Activated naive CD4-positive, alpha-beta T cell treated with anti-CD3 and anti-CD28 coated beads for 36 hours (primary cell): ENCODE data around the gene HTR3C. TPM values are rescaled to one million over a fixed set of nuclear protein-coding genes. Genes with fewer than 3 reads are reported as not detected.

Experiments
- CTCF ChIA-PET: fragments of 350-600 bp; sonication (Branson Sonifier 250); formaldehyde crosslinking; loops from one replicate; lab custom pipeline; 2021; ENCODE audit warnings: antibody characterized with exemption; lab: Charles Lee
- DNase-seq: peaks from one replicate; pipeline ENCODE4 v3.0.0-alpha.2; 2020
- H3K27ac Mint-ChIP-seq: one replicate; pipeline ENCODE4 v1.8.0; 2021; ENCODE audit warnings: mild to moderate bottlenecking, mixed read lengths
- H3K27me3 Mint-ChIP-seq: one replicate; pipeline ENCODE4 v1.8.0; 2021; ENCODE audit warnings: low read depth, mixed read lengths
- H3K36me3 Mint-ChIP-seq: one replicate; pipeline ENCODE4 v1.8.0; 2021; ENCODE audit warnings: low read depth, mixed read lengths
- H3K4me1 Mint-ChIP-seq: one replicate; pipeline ENCODE4 v1.8.0; 2021; ENCODE audit warnings: low read depth, mixed read lengths
- H3K4me3 Mint-ChIP-seq: one replicate; pipeline ENCODE4 v1.8.0; 2021; ENCODE audit warnings: mild to moderate bottlenecking, moderate library complexity, mixed read lengths
- H3K9me3 Mint-ChIP-seq: one replicate; pipeline ENCODE4 v1.8.0; 2021; ENCODE audit warnings: mixed read lengths
- intact Hi-C: fragments of 100-400 bp; cut with micrococcal nuclease; formaldehyde crosslinking; loops from one replicate; pipeline ENCODE4 v1.15.1; 2023
- total RNA-seq, 2 experiments: library from RNA; stranded (reverse); gene quantifications; one replicate each; pipeline ENCODE4 v1.2.3, GENCODE V29; 2021

Gene HTR3C
- total RNA-seq, 2 experiments from 2014 or later: not detected

DNA sequence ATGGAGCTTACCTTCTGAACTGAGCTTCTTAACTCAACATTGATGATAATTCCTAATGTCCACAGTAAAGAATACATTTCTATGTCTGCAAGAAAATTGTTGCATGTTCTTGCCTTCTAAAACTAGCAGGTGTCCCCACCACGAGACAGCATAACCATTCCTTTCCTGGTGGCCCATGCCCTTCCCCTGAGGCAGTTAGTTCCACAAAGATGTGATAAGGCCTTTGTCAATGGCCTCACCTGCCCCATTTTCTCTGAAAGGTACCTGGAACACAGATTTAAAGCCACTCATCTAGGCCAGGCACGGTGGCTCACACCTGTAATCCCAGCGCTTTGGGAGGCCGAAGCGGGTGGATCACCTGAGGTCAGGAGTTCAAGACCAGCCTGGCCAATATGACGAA lies 23.1 kb downstream of the HTR3C start:
- H3K36me3 Mint-ChIP-seq: no peaks in the 10 kb centered on the region
- CTCF ChIA-PET: no interaction called here
- H3K9me3 Mint-ChIP-seq: peaks cover 3% of the 10 kb centered on the region
- DNase-seq: no peak
- H3K27me3 Mint-ChIP-seq: no peaks in the 10 kb centered on the region
- no peak overlapping the region for H3K27ac Mint-ChIP-seq
- no peaks in the 10 kb centered on the region for H3K4me1 Mint-ChIP-seq
- no peak overlapping the region for H3K4me3 Mint-ChIP-seq
- intact Hi-C loops: no loop called here

GRCh38 chr3:184077881-184078280 lies 25.0 kb downstream of the HTR3C start:
- Mint-ChIP-seq H3K27me3 (no peaks in the 10 kb centered on the region), H3K27ac (no peak overlapping the region), H3K36me3 (no peaks in the 10 kb centered on the region), H3K9me3 (no peaks in the 10 kb centered on the region), H3K4me3 (no peak overlapping the region), H3K4me1 (no peaks in the 10 kb centered on the region)
- CTCF ChIA-PET: no interaction called here
- intact Hi-C loops: no loop called here
- no peak for DNase-seq

DNA sequence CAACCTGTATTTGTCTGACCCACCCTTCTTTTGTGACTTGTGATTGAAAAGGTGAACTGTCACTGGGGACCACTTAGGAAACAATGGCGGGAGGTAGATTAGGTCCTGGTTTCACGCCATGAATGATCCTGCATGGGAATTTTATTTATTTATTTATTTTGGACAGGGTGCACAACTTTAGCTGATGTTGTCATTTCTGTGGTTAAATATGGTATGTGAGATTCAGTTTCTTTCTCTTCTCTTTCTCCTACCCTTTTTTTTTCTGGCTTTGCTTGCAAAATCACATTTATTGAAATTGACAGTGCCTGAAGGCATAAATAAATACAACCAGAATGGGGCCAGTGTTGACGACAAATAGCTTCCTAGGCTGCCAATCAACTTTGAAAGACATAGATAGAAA lies 26.0 kb downstream of the HTR3C start:
- no peaks in the 10 kb centered on the region for H3K4me1 Mint-ChIP-seq
- H3K4me3 Mint-ChIP-seq: no peak overlapping the region
- DNase-seq: no peak
- CTCF ChIA-PET: no interaction called here
- H3K27me3 Mint-ChIP-seq: no peaks in the 10 kb centered on the region
- no peak overlapping the region for H3K27ac Mint-ChIP-seq
- no peaks in the 10 kb centered on the region for H3K36me3 Mint-ChIP-seq
- H3K9me3 Mint-ChIP-seq: no peaks in the 10 kb centered on the region
- intact Hi-C loops: no loop called here

DNA sequence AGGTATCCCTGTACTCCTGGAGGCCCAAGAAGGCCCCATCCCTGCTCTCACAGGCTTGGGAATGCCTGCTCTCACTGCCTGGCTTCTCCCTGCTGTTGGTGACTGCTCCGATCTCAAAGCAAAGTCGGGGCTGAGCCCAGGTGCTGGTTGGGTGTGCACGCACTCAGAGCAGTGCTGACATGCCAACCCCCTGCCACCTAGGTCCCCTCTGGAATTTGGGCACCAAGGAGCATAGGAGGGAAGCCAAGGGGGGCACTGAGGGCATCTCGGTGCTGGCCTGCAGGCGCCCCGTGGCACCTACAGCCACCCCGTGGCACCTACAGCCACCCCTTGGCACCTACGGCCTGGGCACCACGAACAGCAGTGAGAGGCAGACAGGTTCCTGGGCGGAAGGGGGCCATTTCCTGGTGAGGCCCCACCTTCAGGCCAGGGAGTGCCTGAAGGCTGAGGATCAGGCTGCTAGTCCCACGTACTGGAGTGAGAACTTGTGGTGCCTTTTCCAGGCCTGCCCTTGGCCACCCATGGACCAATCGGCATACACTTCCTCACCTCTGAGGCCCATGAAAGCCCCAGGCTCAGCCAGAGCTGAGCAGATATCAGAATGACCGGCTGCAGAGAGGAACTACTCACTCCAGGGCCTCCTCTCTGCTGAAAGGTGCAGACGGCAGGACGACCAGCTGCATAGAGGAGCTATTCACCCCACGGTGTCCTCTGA lies 28.4 kb downstream of the HTR3C start:
- Mint-ChIP-seq H3K4me3 (no peak overlapping the region), H3K27me3 (no peaks in the 10 kb centered on the region), H3K36me3 (no peaks in the 10 kb centered on the region), H3K4me1 (peaks cover 7% of the 10 kb centered on the region), H3K9me3 (peaks cover 7% of the 10 kb centered on the region), H3K27ac (no peak overlapping the region)
- CTCF ChIA-PET: no interaction called here
- intact Hi-C loops: loop anchor here (5.0 kb wide), 1 partner anchor 39 kb away; no protein-coding TSS in a partner anchor
- DNase-seq: no peak

- H3K27me3 Mint-ChIP-seq: no peaks in the 10 kb centered on the region
- intact Hi-C loops: loop anchor here (5.0 kb wide), 1 partner anchor 40 kb away; no protein-coding TSS in a partner anchor
- CTCF ChIA-PET: no interaction called here
- no peak for DNase-seq
- H3K4me1 Mint-ChIP-seq: peaks cover 7% of the 10 kb centered on the region
- no peaks in the 10 kb centered on the region for H3K36me3 Mint-ChIP-seq
- H3K27ac Mint-ChIP-seq: no peak overlapping the region
- peaks cover 7% of the 10 kb centered on the region for H3K9me3 Mint-ChIP-seq
- H3K4me3 Mint-ChIP-seq: no peak overlapping the region
Observed at GRCh38 chr3:184082034-184082433, 29.2 kb downstream of the HTR3C start.

GRCh38 chr3:184082465-184082864 lies 29.6 kb downstream of the HTR3C start:
- H3K4me3 Mint-ChIP-seq: no peak overlapping the region
- H3K9me3 Mint-ChIP-seq: peaks cover 7% of the 10 kb centered on the region
- intact Hi-C loops: loop anchor here (5.0 kb wide), 1 partner anchor 40 kb away; no protein-coding TSS in a partner anchor
- no peak overlapping the region for H3K27ac Mint-ChIP-seq
- H3K27me3 Mint-ChIP-seq: no peaks in the 10 kb centered on the region
- peaks cover 7% of the 10 kb centered on the region for H3K4me1 Mint-ChIP-seq
- no peak for DNase-seq
- no peaks in the 10 kb centered on the region for H3K36me3 Mint-ChIP-seq
- CTCF ChIA-PET: no interaction called here

DNA sequence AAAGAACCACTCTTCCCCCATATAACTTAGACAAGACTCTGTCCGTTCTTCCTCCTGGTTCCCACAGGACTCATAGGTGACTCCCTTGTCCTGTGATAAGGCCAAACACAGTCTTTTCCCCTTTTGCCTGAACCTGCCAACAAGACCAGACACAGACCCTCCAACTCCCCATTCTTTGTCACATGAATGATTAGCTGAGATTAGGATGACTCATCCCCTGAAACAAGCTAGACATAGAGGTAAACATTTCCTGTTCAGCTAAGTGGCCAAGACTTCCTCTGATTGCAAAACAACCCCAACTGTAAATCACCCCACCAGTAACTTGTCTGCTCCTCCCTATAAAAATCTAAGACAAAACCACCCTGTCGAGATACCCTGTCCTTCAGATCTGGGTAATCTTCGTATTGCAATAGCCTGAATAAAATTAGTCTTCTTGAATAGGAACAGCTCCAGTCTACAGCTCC lies 32.6 kb downstream of the HTR3C start:
- Mint-ChIP-seq H3K27ac (peak overlapping the region; percentile 33), H3K27me3 (no peaks in the 10 kb centered on the region), H3K9me3 (peaks cover 7% of the 10 kb centered on the region), H3K4me3 (no peak overlapping the region), H3K36me3 (no peaks in the 10 kb centered on the region), H3K4me1 (peaks cover 7% of the 10 kb centered on the region)
- intact Hi-C loops: no loop called here
- DNase-seq: no peak
- CTCF ChIA-PET: no interaction called here

- H3K4me3 Mint-ChIP-seq: no peak overlapping the region
- intact Hi-C loops: no loop called here
Observed at GRCh38 chr3:184092199-184092598, 39.4 kb downstream of the HTR3C start.

GRCh38 chr3:184096811-184097383 lies 44.0 kb downstream of the HTR3C start, which contains the start of gene HTR3E:
Gene HTR3E (plus strand): TSS chr3:184097064. CDS start chr3:184097530, 466 bp downstream.
- Mint-ChIP-seq H3K9me3 (peaks cover 8% of the 10 kb centered on the region), H3K4me1 (no peaks in the 10 kb centered on the region), H3K36me3 (no peaks in the 10 kb centered on the region), H3K4me3 (no peak within 1 kb of the TSS), H3K27me3 (peaks cover 3% of the 10 kb centered on the region), H3K27ac (no peak within 1 kb of the TSS)
- CTCF ChIA-PET: no interaction called here
- DNase-seq: no peak
- intact Hi-C loops: no loop called here

More at GRCh38 chr3:184092199-184092598, 39.4 kb downstream of the HTR3C start:
- DNase-seq: no peak
- Mint-ChIP-seq H3K27ac (no peak overlapping the region), H3K4me1 (no peaks in the 10 kb centered on the region), H3K9me3 (peaks cover 14% of the 10 kb centered on the region), H3K36me3 (peaks cover 3% of the 10 kb centered on the region), H3K27me3 (peaks cover 3% of the 10 kb centered on the region)
- CTCF ChIA-PET: no interaction called here

GRCh38 chr3:184097556-184097955 lies 44.7 kb downstream of the HTR3C start:
- CTCF ChIA-PET: no interaction called here
- Mint-ChIP-seq H3K27me3 (no peaks in the 10 kb centered on the region), H3K4me3 (no peak overlapping the region), H3K4me1 (no peaks in the 10 kb centered on the region), H3K27ac (no peak overlapping the region), H3K36me3 (no peaks in the 10 kb centered on the region), H3K9me3 (peaks cover 3% of the 10 kb centered on the region)
- DNase-seq: no peak
- intact Hi-C loops: no loop called here

DNA sequence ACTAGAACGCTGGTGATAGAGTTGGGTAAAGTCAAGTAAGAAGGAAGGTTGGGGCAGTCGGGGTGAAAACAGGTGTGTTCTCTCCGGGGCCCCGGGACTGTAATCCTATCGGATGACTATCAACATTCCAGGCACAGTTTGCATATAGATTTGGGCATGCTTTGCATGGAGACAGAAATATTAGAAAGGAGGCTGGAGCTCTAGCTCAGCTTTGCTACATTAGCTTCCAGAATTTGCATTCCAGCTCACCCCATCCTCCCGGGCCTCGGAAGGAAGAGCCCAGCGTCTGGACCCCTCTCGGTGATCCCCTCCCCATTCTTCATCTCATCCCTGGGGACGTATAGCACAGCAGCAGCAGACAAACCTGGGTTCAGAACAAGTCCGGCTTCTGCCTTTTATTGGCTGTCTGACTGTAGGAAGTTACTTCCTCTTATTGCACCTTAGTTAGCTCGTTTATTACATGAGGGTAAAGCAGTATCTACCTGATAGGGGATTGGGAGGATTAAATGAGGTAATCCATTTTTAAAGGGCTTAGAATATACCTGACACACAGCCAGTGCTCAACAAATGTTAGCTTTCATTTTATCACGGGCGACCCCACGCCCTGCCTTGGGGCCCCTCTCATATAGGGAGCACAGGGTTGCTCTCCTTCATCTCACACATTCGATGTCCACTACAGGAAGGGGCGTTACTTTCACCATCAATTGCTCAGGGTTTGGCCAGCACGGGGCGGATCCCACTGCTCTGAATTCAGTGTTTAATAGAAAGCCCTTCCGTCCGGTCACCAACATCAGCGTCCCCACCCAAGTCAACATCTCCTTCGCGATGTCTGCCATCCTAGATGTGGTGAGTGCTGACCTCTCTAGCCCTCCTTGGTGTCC lies 47.2 kb downstream of the HTR3C start:
- H3K27ac Mint-ChIP-seq: no peak overlapping the region
- no peaks in the 10 kb centered on the region for H3K36me3 Mint-ChIP-seq
- DNase-seq: no peak
- CTCF ChIA-PET: no interaction called here
- H3K27me3 Mint-ChIP-seq: no peaks in the 10 kb centered on the region
- H3K4me3 Mint-ChIP-seq: no peak overlapping the region
- H3K4me1 Mint-ChIP-seq: no peaks in the 10 kb centered on the region
- no peaks in the 10 kb centered on the region for H3K9me3 Mint-ChIP-seq
- intact Hi-C loops: no loop called here
